Skeletal muscle tissue (tissue), 4 donors: ENCODE measurements around the gene PHACTR1. TPM values are rescaled to one million over a fixed set of nuclear protein-coding genes. Genes with fewer than 3 reads are reported as not detected.

Source experiments
- H3K27ac ChIP-seq: one replicate; pipeline ENCODE4 v1.7.0; 2013; ENCODE audit warnings: mild to moderate bottlenecking, low read depth, low read length, inconsistent platforms
- H3K27me3 ChIP-seq, 3 donors: one replicate each; pipeline ENCODE4 v1.7.0; 2013; ENCODE audit warnings: low read length in 3 of 3; ENCODE audit not compliant: control insufficient read depth in 3 of 3, insufficient read depth in 3 of 3
- H3K36me3 ChIP-seq, 3 donors: one replicate each; pipeline ENCODE4 v1.7.0; 2013; ENCODE audit warnings: low read length in 3 of 3; ENCODE audit not compliant: control insufficient read depth in 3 of 3, insufficient read depth in 3 of 3
- H3K4me1 ChIP-seq, 3 donors: one replicate each; pipeline ENCODE4 v1.7.0; 2013; ENCODE audit warnings: low read length in 3 of 3, mild to moderate bottlenecking in 3 of 3; ENCODE audit not compliant: control insufficient read depth in 3 of 3, insufficient read depth in 3 of 3
- H3K4me3 ChIP-seq, 3 donors: one replicate each; pipeline ENCODE4 v1.7.0; 2013; ENCODE audit warnings: low read length in 3 of 3
- H3K9ac ChIP-seq, 3 donors: one replicate each; pipeline ENCODE4 v1.7.0; 2013; ENCODE audit warnings: low read length in 3 of 3, mild to moderate bottlenecking in 3 of 3, moderate library complexity in 2 of 3, low read depth in 1 of 3
- H3K9me3 ChIP-seq, 3 donors: one replicate each; pipeline ENCODE4 v1.7.0; 2013; ENCODE audit warnings: low read length in 3 of 3; ENCODE audit not compliant: control insufficient read depth in 3 of 3
- total RNA-seq: library from RNA; depleted of rRNA; stranded (reverse); fragments of >200 nt; gene quantifications from one replicate; pipeline ENCODE4 v1.2.3, GENCODE V29; 2014
- donor health status: Osteomylitis.

The PHACTR1 gene
- total RNA-seq, 1 donor from 2014 or later, result 5.7 TPM

GRCh38 chr6:13186861-13187260, 470.3 kb downstream of the PHACTR1 start:
- Histone ChIP-seq H3K36me3 (peaks cover 0 to 2% (median 0%) of the 10 kb centered on the region in 3 donors), H3K9me3 (no peaks in the 10 kb centered on the region), H3K4me3 (no peak overlapping the region), H3K9ac (no peak overlapping the region), H3K27ac (no peak overlapping the region), H3K4me1 (no peaks in the 10 kb centered on the region), H3K27me3 (peaks cover 0 to 2% (median 0%) of the 10 kb centered on the region in 3 donors)

DNA sequence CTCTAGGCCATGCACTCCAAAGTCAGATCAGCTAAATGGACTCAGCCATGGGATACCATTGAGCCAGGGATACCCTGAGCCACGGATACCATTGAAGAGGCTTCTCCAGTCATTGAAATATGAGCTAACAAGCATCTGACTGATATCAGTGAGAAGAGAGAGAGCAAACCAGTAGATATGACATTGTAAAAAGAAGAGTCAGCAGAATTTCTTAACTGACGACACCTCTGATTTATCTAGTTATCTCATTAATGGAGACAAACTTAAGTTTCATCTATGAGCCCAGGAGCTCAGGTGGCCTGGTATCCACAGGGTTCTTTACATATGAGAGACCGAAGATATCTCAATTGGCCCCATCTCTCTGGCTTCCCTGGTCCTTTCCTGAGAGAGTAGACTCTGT, 471.1 kb downstream of the PHACTR1 start:
- peaks cover 0 to 2% (median 0%) of the 10 kb centered on the region in 3 donors for H3K36me3 ChIP-seq
- no peaks in the 10 kb centered on the region for H3K9me3 ChIP-seq
- no peak overlapping the region for H3K27ac ChIP-seq
- H3K27me3 ChIP-seq, result no peaks in the 10 kb centered on the region
- H3K4me3 ChIP-seq, result no peak overlapping the region
- H3K4me1 ChIP-seq, result no peaks in the 10 kb centered on the region
- no peak overlapping the region for H3K9ac ChIP-seq

- H3K27ac ChIP-seq, result no peak overlapping the region
- H3K9me3 ChIP-seq, result no peaks in the 10 kb centered on the region
- peaks cover 0 to 2% (median 0%) of the 10 kb centered on the region in 3 donors for H3K36me3 ChIP-seq
- no peak overlapping the region for H3K4me3 ChIP-seq
- H3K9ac ChIP-seq, result no peak overlapping the region
- H3K27me3 ChIP-seq, result no peaks in the 10 kb centered on the region
- no peaks in the 10 kb centered on the region for H3K4me1 ChIP-seq
Measured at GRCh38 chr6:13188306-13188705, 471.7 kb downstream of the PHACTR1 start.

DNA sequence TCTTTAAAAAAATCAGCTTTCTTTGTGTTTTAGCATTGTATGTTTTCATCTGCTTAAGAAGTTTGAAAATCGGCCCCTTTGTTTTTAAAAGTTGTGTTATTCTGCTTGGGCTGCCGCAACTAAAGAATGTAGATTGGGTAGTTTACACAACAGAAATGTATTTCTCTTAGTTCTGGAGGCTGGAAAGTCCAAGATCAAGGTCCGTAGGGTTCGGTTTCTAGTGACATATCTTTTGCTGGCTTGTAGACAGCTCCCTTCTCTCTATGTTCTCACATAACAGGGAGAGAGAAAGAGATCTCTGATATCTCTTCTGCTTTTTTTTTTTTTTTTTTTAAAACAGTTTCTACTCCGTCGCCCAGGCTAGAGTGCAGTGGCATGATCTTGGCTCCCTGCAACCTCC, 473.1 kb downstream of the PHACTR1 start:
- Histone ChIP-seq H3K9me3 (no peaks in the 10 kb centered on the region), H3K4me3 (no peak overlapping the region), H3K9ac (no peak overlapping the region), H3K27me3 (no peaks in the 10 kb centered on the region), H3K4me1 (no peaks in the 10 kb centered on the region), H3K27ac (no peak overlapping the region), H3K36me3 (peaks cover 0 to 2% (median 0%) of the 10 kb centered on the region in 3 donors)

DNA sequence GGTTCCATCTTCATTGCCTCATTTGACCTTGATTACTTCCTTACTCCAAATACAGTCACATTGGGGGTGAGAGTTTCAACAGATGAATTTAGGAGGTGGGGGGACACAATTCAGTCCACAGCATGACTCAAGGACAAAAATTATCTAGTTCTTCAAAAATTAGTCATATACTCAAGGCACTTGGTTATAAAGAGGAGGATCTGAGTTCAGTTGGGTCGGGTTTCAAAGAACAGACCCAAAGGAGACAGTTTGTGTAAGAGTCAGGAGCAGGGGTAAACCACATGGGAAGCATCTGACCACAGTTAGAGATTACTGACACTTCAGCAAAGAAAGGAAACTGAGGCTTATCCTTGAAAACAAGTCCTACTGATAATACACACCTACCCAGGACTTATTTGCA, 473.8 kb downstream of the PHACTR1 start:
- Histone ChIP-seq H3K9ac (no peak overlapping the region), H3K4me3 (no peak overlapping the region), H3K4me1 (no peaks in the 10 kb centered on the region), H3K27me3 (no peaks in the 10 kb centered on the region), H3K36me3 (peaks cover 0 to 2% (median 0%) of the 10 kb centered on the region in 3 donors), H3K9me3 (no peaks in the 10 kb centered on the region), H3K27ac (no peak overlapping the region)

- no peak overlapping the region for H3K4me3 ChIP-seq
- H3K4me1 ChIP-seq, result no peaks in the 10 kb centered on the region
- H3K36me3 ChIP-seq, result peaks cover 0 to 2% (median 0%) of the 10 kb centered on the region in 3 donors
- H3K9me3 ChIP-seq, result no peaks in the 10 kb centered on the region
- no peak overlapping the region for H3K27ac ChIP-seq
- no peak overlapping the region for H3K9ac ChIP-seq
- H3K27me3 ChIP-seq, result no peaks in the 10 kb centered on the region
Measured at GRCh38 chr6:13191461-13191860, 474.9 kb downstream of the PHACTR1 start.

- Histone ChIP-seq H3K4me1 (no peaks in the 10 kb centered on the region), H3K4me3 (no peak overlapping the region), H3K36me3 (no peaks in the 10 kb centered on the region), H3K9ac (no peak overlapping the region), H3K27ac (no peak overlapping the region), H3K9me3 (no peaks in the 10 kb centered on the region), H3K27me3 (no peaks in the 10 kb centered on the region)
Measured at GRCh38 chr6:13194852-13195251, 478.3 kb downstream of the PHACTR1 start.

- Histone ChIP-seq H3K9ac (no peak overlapping the region), H3K27ac (no peak overlapping the region), H3K4me3 (no peak overlapping the region), H3K36me3 (no peaks in the 10 kb centered on the region), H3K9me3 (no peaks in the 10 kb centered on the region), H3K27me3 (no peaks in the 10 kb centered on the region), H3K4me1 (no peaks in the 10 kb centered on the region)
Measured at GRCh38 chr6:13195803-13196202, 479.2 kb downstream of the PHACTR1 start.

DNA sequence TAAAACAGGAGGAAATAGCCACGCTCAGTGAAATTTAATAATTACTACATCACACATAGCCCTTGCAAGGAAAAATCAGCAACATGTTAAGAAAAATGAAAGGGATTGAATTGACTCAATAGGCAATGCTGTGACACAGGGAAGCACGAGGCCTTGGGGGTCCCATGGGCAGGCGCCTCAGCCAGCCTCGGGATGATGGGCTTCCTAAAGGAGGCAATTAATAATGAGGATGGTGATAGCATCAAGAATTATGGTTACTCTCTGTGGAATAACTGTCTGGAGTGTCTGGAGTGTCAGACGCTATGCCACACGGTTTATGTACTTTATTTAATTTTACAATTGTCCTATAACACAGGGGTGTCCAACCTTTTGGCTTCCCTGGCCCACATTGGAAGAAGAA, 481.6 kb downstream of the PHACTR1 start:
- Histone ChIP-seq H3K9me3 (no peaks in the 10 kb centered on the region), H3K27me3 (no peaks in the 10 kb centered on the region), H3K4me1 (no peaks in the 10 kb centered on the region), H3K4me3 (no peak overlapping the region), H3K9ac (no peak overlapping the region), H3K27ac (no peak overlapping the region), H3K36me3 (no peaks in the 10 kb centered on the region)

- no peaks in the 10 kb centered on the region for H3K4me1 ChIP-seq
- no peak overlapping the region for H3K4me3 ChIP-seq
- no peaks in the 10 kb centered on the region for H3K36me3 ChIP-seq
- no peak overlapping the region for H3K9ac ChIP-seq
- H3K9me3 ChIP-seq, result no peaks in the 10 kb centered on the region
- no peak overlapping the region for H3K27ac ChIP-seq
- no peaks in the 10 kb centered on the region for H3K27me3 ChIP-seq
Measured at GRCh38 chr6:13201336-13201735, 484.8 kb downstream of the PHACTR1 start.

GRCh38 chr6:13203145-13203544, 486.6 kb downstream of the PHACTR1 start:
- no peaks in the 10 kb centered on the region for H3K36me3 ChIP-seq
- H3K9me3 ChIP-seq, result no peaks in the 10 kb centered on the region
- no peaks in the 10 kb centered on the region for H3K4me1 ChIP-seq
- H3K4me3 ChIP-seq, result no peak overlapping the region
- H3K27me3 ChIP-seq, result no peaks in the 10 kb centered on the region
- no peak overlapping the region for H3K9ac ChIP-seq
- no peak overlapping the region for H3K27ac ChIP-seq
